AG04450 (cell line): ENCODE measurements around the gene ST6GALNAC3. TPM values are rescaled to one million over a fixed set of nuclear protein-coding genes. Genes with fewer than 3 reads are reported as not detected.

ENCODE experiments used
- CTCF ChIA-PET: fragments of 300-600, 350-600 bp; formaldehyde crosslinking; extraction: SDS; loops from one replicate; lab custom pipeline; 2022; ENCODE audit warnings: antibody characterized with exemption, inconsistent platforms; lab: Charles Lee
- POLR2A ChIA-PET: fragments of 350-600 bp; formaldehyde crosslinking; extraction: SDS; loops from one replicate; lab custom pipeline; 2021; ENCODE audit warnings: antibody characterized with exemption, inconsistent platforms; lab: Yijun Ruan, JAX
- DNase-seq: peaks from one replicate; pipeline ENCODE4 v3.0.0-alpha.2; 2011; ENCODE audit warnings: low read depth, low spot score
- H3K27ac ChIP-seq: one replicate; pipeline ENCODE4 v1.5.1; 2012; ENCODE audit warnings: low read depth, low read length, control low read depth
- H3K27me3 ChIP-seq: one replicate; pipeline ENCODE4 v1.6.0; 2012; ENCODE audit warnings: low read length; ENCODE audit not compliant: control insufficient read depth, insufficient read depth
- H3K4me3 ChIP-seq: 2 replicates; pipeline ENCODE4 v1.5.1; 2011; ENCODE audit warnings: mild to moderate bottlenecking, low read depth, low read length, control low read depth
- H3K9me3 ChIP-seq: 2 replicates; pipeline ENCODE4 v1.5.1; 2012; ENCODE audit warnings: low read length; ENCODE audit not compliant: control insufficient read depth, insufficient read depth
- polyA plus RNA-seq: library from polyadenylated mRNA; depleted of rRNA; stranded (reverse); fragments of >200 nt; gene quantifications from 2 replicates; pipeline ENCODE4 v1.2.3, GENCODE V29; 2011
- TF ChIP-seq, protein P1 (sequence below): IDR thresholded peaks from 2 replicates; pipeline ENCODE4 v1.5.1; 2011; ENCODE audit warnings: low read depth, low read length, control low read depth, inconsistent platforms

The ST6GALNAC3 gene
- polyA plus RNA-seq, 1 experiment: 2.1 TPM

DNA sequence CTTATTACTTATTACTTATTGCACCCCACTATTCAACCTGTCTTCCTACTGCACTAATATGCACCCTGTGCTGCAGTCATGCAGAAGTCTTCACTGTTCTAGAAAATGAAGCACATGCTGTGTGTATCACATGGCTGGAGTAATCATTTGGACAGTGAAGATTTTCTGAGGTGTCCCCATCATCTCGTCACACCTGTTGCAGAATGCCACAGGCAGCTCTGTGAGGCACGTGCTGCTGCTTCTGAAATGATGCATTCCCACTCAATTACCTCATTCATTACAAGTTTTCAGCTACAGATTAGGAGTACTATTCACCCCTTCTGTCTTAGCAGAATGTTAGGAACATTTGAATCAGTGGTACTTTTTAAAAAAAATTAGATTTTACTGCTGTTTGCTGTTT is 467.1 kb downstream of the ST6GALNAC3 start:
- H3K9me3 ChIP-seq: no peaks in the 10 kb centered on the region
- CTCF ChIA-PET: no interaction called here
- no peak for DNase-seq
- no peaks in the 10 kb centered on the region for H3K27me3 ChIP-seq
- TF ChIP-seq, protein P1, sequence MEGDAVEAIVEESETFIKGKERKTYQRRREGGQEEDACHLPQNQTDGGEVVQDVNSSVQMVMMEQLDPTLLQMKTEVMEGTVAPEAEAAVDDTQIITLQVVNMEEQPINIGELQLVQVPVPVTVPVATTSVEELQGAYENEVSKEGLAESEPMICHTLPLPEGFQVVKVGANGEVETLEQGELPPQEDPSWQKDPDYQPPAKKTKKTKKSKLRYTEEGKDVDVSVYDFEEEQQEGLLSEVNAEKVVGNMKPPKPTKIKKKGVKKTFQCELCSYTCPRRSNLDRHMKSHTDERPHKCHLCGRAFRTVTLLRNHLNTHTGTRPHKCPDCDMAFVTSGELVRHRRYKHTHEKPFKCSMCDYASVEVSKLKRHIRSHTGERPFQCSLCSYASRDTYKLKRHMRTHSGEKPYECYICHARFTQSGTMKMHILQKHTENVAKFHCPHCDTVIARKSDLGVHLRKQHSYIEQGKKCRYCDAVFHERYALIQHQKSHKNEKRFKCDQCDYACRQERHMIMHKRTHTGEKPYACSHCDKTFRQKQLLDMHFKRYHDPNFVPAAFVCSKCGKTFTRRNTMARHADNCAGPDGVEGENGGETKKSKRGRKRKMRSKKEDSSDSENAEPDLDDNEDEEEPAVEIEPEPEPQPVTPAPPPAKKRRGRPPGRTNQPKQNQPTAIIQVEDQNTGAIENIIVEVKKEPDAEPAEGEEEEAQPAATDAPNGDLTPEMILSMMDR: no peak
- H3K4me3 ChIP-seq: no peak overlapping the region
- no peak overlapping the region for H3K27ac ChIP-seq
- POLR2A ChIA-PET: no interaction called here

DNA sequence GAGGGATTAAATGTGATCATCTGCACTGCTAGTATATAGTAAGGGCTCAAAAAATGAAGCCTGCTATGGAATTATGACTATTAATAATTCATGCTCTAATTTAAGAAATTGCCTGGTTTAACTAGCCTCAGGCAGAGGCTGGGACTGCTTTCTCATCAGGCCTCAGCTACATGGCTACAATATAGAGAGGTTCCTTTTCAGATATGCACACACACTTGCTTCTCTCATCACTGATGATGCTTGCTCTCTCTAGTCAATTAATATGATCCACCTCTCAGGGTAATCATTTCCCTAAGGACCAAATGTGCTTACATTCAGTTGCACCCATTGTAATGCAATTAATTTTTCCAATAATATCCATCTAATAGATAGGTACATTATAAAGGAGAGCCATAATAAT is 467.8 kb downstream of the ST6GALNAC3 start:
- DNase-seq: no peak
- ChIA-PET CTCF (no interaction called here), POLR2A (no interaction called here)
- no peaks in the 10 kb centered on the region for H3K9me3 ChIP-seq
- no peak overlapping the region for H3K4me3 ChIP-seq
- no peak overlapping the region for H3K27ac ChIP-seq
- TF ChIP-seq, protein P1: no peak
- H3K27me3 ChIP-seq: no peaks in the 10 kb centered on the region

DNA sequence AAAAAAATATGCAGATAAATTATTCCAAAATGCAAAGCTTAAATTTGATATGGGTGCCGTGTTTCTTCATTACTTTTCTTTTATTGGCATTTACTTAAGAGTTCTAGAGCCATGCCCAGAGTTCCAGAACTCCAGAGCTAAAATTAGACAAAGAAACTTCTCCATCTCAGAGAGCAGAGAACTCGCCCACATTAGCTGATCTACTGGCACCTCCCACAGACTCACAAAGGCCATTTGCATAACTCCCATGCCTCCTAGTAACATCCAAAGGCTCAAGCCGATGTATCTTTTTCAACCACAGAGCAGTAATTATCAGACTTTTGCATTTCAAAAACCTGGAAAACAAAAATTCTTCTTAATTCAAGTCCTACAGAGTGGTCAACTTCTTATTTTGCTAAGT is 468.9 kb downstream of the ST6GALNAC3 start:
- POLR2A ChIA-PET: no interaction called here
- no peaks in the 10 kb centered on the region for H3K27me3 ChIP-seq
- CTCF ChIA-PET: no interaction called here
- TF ChIP-seq, protein P1: no peak
- H3K27ac ChIP-seq: no peak overlapping the region
- no peaks in the 10 kb centered on the region for H3K9me3 ChIP-seq
- no peak overlapping the region for H3K4me3 ChIP-seq
- DNase-seq: no peak

DNA sequence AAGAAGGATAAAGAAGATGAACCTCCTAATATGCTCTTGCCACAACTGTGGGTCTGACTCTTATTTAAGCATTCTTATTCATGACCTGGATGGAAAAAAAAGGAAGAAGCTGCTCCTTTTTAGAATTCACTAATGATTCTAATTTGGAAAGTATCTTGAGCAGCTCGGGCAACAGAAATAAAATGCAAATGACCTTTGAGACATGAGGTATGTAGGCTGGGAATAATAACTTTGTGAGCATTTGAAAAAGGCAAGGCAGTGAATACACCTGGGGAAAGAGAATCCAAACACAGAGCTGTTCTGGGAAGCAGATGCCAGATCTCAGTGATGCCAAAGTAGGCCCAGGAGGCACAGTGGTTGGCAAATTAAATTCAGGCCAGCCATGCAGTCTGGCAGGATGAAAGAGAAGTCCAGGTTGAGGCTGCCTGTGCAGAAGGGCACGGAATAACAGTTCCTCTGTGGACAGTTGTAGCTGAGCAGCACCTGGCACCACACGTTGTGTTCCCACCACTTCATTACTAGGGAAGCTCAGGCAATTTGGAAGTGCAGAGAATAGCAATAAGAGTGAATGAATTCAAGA is 471.9 kb downstream of the ST6GALNAC3 start:
- Histone ChIP-seq H3K4me3 (no peak overlapping the region), H3K27me3 (no peaks in the 10 kb centered on the region), H3K27ac (no peak overlapping the region), H3K9me3 (no peaks in the 10 kb centered on the region)
- ChIA-PET CTCF (interaction anchor here (0.6 kb wide), 1 partner anchor 204 kb away, joined by 3 read pairs; no protein-coding TSS in a partner anchor), POLR2A (no interaction called here)
- DNase-seq: no peak
- TF ChIP-seq, protein P1: no peak

DNA sequence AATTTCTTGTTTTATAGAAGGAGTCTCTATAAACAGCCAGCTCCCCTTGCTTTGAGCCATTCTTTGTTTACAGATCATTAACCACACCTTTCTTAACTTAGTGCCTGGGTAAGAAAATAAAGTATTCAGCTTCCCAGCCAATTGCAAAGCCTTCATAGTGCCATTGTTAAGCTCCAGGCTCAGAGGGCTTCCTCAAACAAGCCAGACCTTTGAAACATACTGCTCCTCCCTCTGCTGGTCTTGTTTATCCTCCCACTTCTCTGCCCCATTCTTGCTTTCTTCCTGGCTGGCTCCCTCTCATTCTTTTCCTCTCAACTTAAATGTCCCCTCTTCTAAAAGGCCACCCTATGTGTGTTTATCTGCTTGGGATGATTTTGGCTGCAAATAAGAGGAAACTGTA is 473.4 kb downstream of the ST6GALNAC3 start:
- POLR2A ChIA-PET: no interaction called here
- H3K4me3 ChIP-seq: no peak overlapping the region
- H3K9me3 ChIP-seq: no peaks in the 10 kb centered on the region
- H3K27me3 ChIP-seq: no peaks in the 10 kb centered on the region
- TF ChIP-seq, protein P1: no peak
- CTCF ChIA-PET: no interaction called here
- no peak for DNase-seq
- no peak overlapping the region for H3K27ac ChIP-seq
